Duodenal mucosa (tissue), 2 donors: Measurements from ENCODE around the gene PIK3C2G.
"Not testable (repeated sequence)": the region's sequence is repeated elsewhere in the genome, so short reads cannot be mapped to it uniquely, and the experiment has no call there.

Experiments used
- H3K27ac ChIP-seq: one replicate; pipeline ENCODE4 v1.7.0; 2013; ENCODE audit warnings: low read depth, low read length
- H3K27me3 ChIP-seq, 2 donors: one replicate each; pipeline ENCODE4 v1.7.0; 2013; ENCODE audit warnings: low read length in 2 of 2, control low read depth in 1 of 2; ENCODE audit not compliant: insufficient read depth in 2 of 2, control insufficient read depth in 1 of 2
- H3K36me3 ChIP-seq, 2 donors: one replicate each; pipeline ENCODE4 v1.7.0; 2013; ENCODE audit warnings: low read length in 2 of 2, control low read depth in 1 of 2; ENCODE audit not compliant: insufficient read depth in 2 of 2, control insufficient read depth in 1 of 2
- H3K4me1 ChIP-seq, 2 donors: one replicate each; pipeline ENCODE4 v1.7.0; 2013; ENCODE audit warnings: low read length in 2 of 2, control low read depth in 1 of 2; ENCODE audit not compliant: insufficient read depth in 2 of 2, control insufficient read depth in 1 of 2
- H3K4me3 ChIP-seq, 2 donors: one replicate each; pipeline ENCODE4 v1.7.0; 2013; ENCODE audit warnings: low read length in 2 of 2, low read depth in 1 of 2
- H3K9ac ChIP-seq, 2 donors: one replicate each; pipeline ENCODE4 v1.7.0; 2013; ENCODE audit warnings: low read length in 2 of 2, low read depth in 1 of 2
- H3K9me3 ChIP-seq, 2 donors: one replicate each; pipeline ENCODE4 v1.7.0; 2013; ENCODE audit warnings: low read length in 2 of 2, control low read depth in 1 of 2; ENCODE audit not compliant: control insufficient read depth in 1 of 2

The PIK3C2G gene

DNA sequence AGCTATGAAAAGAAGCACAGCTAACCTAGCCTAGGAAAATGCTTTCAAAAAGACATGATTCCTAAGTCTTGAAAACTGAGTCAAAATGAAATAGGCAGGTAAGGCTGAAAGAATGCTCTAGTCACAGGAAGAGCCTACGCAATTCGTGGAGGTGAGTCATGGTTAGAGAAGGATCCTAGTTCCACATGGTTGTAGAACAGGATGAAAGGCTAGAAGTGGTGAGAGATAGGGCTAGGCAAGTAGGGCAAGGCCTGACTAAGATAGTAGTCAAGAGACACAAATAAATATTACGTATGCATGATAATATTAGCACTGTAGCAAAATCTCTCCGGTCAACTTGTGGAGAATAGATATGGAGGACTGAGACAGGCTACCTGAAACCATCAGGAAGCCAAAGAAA is 429.3 kb downstream of the PIK3C2G start:
- Histone ChIP-seq H3K9ac (no peak overlapping the region), H3K9me3 (no peaks in the 10 kb centered on the region), H3K27me3 (no peaks in the 10 kb centered on the region), H3K36me3 (no peaks in the 10 kb centered on the region), H3K4me1 (no peaks in the 10 kb centered on the region), H3K27ac (no peak overlapping the region), H3K4me3 (no peak overlapping the region)

GRCh38 chr12:18693986-18694385 is 432.7 kb downstream of the PIK3C2G start:
- not testable (repeated sequence) for H3K9ac ChIP-seq, H3K4me1 ChIP-seq, H3K9me3 ChIP-seq, H3K36me3 ChIP-seq, H3K27ac ChIP-seq, H3K27me3 ChIP-seq, H3K4me3 ChIP-seq

GRCh38 chr12:18696971-18697602 is 435.8 kb downstream of the PIK3C2G start:
- no peak overlapping the region for H3K4me3 ChIP-seq
- H3K9ac ChIP-seq = no peak overlapping the region
- H3K27me3 ChIP-seq = no peaks in the 10 kb centered on the region
- H3K27ac ChIP-seq = no peak overlapping the region
- no peaks in the 10 kb centered on the region for H3K4me1 ChIP-seq
- no peaks in the 10 kb centered on the region for H3K9me3 ChIP-seq
- no peaks in the 10 kb centered on the region for H3K36me3 ChIP-seq
